GM18517 (cell line): ENCODE results near the gene RBKS.
A peak's percentile ranks its signal among the peaks of the same experiment; 100 is the strongest.

Experiments
- ATAC-seq: cut with Tn5 transposase; IDR thresholded peaks from one replicate; pipeline ENCODE4 v1.9.1; 2021; ENCODE audit warnings: mild to moderate bottlenecking, moderate library complexity; ENCODE audit not compliant: unreplicated experiment

Gene RBKS

DNA sequence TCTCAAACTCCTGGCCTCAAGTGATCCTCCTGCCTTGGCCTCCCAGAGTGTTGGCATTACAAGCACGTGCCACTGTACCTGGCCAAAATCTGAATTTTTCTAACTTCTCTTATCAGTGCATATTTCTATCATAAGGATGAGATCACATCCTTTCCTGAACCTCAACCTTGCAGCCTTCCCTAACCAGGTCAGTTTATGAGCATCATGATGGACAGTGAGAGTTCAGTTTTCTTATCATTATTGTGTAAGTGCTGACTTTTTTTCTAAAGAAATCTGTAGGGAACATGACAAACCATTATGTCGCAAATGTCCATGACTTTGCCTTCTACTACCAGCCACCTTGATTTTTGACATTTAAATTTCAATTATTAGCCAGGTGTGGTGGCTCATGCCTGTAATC, 87.1 kb downstream of the RBKS start:
- ATAC-seq: no peak

DNA sequence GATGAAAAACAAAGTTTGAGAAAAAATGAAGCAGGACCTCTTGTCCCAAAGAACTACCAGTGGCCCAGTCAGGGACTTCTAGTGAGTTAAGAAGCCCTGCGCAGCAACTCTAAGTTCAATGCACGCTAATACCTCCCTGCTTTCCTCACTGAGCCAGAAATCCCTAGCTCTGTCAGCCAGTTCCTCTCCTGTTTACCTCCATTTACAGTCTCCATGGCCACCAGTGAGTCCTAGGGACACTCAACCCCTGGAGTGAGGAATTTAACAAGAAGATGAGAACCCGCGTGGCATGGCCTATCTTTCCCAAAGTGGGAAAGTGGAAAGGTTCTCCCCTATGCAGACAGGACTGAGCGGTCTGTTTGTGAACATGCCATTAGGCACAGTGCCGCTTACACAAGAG, 87.6 kb downstream of the RBKS start:
- ATAC-seq: no peak

DNA sequence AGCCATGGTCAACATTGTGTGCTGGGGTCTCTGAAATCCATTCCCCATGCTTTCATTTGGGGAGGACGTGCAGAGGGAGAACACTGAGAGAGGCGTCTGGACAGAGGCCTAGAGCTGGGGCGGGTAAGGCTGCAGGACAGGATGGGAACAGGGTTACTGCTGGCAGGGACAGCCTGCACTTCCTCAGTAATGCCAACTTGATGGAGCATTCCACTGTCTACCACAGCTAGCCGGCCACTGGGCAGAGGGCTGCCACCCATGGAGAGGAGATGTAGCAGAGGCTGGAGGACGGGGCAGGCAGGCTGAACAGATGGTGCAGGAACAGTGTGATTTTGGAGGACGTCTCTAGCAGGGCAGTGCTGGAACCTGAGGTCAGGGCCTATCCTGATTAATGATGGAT, 89.3 kb downstream of the RBKS start:
- ATAC-seq: no peak

DNA sequence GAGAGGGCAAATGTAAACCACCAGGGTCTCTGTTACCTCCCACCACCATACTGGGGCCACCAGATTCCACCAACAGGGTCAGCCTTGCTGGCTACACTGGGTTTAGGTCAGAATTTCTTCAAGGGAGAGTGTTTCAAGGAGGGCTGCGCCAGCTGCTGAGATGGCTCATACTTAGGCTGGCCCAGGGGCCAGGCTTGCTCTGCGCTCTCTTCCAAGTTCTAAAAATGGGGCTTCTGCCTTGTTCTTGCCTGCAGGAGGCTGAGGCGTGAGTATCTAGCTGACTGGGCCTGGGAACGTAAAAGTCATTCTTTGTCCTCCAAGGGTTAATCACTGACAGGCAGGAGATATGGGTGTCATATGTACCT, 90.6 kb downstream of the RBKS start:
- no peak for ATAC-seq

DNA sequence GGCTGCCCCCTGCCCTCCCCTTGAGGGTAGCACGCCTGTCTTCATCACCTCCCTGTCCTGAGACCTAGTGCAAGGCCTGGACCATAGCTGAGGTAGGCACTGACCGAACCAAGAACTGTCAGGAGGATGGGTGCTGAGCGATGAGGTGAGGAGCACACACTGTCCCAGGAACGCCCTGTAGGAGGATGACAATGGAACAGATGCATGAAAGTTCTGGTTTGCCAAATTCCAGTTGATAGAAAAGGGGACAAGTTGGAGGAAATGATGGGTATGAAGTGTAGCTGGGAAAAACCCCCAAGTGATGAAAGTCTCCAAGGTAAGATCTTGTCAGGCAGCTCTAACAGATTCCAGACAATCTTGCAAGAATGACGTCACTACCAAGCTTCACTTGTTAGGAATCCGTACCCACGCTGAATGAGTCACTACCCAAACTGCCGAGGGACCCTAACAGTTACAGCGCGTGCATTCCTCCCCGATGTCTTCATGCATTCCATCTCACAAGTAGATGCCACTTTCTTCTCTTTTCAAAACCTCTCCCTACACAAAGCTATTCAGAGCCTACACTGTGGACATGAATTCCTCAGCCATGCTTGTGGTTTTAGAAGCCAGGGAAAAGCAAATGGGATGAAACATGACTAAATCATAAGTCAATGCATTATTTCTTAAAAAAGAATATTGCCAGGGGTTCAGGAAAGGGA, 91.1 kb downstream of the RBKS start:
- no peak for ATAC-seq

DNA sequence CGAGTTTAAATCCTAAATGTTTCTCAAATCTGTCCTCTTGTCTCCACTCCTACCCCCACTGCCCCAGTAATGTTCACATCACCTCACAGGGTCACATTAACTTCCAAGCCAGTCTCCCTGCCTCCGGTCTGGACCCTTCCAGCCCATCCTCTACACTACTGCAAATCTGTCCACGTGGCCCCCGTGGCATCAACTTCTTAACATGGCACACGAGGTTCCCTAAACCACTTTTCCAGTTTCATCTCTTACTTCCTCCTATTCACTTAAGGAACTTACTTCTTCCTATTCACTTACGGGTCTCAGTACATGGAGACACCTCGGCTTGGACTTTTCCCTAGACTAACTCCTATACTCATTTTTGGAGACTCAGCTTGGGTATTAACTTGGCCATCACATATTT, 91.7 kb downstream of the RBKS start:
- ATAC-seq: no peak

DNA sequence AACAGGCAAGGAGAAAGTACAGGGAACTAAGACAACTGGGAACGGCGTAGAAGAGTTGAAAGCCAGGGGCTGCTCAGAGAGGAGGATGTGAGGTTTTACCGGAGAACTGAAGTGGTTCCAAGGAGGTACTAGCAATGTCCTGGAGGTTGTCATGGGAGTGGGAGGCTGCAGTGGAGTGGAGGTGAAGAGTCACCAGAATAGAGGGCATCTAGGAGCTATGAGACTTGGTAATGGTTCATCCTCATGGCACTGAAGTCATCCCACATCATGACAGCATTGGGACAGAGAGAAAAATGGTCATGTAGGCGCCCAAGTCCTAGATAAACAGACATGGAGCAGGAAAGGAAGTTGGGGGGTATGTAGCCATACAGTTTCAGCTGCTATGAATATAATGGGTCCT, 92.3 kb downstream of the RBKS start:
- no peak for ATAC-seq

DNA sequence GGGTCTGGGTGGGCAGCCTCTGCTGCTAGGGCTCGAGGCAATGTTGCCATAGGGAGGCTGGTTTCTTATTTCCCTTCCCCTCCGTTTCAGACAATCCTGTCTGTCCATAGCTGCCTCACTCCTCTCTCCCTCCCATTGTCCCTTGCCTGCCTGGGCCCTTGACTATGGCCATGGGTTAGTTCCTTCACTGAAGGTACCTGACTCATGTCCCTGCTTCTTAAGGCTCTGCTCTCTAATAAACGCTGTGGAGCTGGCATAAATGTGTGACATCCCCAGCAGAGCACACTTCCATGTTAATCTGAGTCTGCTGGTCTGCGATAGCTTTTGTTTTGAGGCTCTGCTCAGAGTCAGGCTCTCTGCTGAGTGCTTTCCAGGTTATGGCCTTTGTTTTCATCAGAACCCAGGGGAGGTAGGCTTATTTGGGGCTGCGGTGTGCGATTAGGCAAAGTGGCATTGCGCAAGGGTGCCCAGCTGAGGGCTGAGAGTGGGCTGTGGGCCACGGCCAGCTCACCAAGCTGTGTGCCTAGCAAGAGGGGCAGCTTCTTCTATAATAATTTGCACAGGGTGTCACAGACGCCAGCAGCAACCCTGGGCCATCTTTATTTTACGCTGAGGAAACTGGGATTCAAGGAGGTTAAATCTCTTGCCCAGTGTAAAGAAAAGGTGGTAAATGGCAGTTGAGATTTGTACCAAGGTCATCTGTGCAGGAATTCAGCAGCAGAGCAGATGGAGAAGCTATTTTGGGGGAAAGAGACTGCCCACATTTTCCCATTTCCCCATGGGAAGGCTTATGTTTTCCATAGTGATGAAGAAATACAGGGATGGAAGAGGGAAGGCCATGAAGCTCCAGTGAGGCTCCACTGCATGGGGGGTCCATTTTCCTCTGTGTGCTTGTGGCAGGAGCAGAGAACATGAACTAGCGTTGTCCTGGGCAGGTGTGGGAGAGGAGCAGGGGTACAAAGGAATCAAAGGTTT, 93.1 kb downstream of the RBKS start:
- no peak for ATAC-seq

DNA sequence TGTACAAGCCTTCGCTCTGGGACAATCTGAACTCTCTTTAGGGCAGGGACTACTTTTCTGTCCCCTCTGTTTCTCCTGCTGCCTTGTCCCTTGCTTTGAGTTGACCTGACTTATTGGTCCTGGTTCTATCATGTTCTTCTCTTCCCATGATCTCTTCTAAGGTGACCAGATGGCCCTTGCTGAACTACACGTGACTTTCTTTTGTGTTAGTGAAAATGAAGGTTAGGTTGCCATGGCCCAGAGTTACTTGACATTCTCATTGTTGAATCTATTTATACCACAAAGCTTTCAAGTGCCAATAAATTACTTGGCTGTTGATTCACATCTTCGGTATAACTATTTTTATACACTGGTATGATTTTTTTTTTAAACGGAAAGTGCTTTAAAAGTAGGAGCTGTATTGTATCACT, 94.3 kb downstream of the RBKS start:
- ATAC-seq: no peak

DNA sequence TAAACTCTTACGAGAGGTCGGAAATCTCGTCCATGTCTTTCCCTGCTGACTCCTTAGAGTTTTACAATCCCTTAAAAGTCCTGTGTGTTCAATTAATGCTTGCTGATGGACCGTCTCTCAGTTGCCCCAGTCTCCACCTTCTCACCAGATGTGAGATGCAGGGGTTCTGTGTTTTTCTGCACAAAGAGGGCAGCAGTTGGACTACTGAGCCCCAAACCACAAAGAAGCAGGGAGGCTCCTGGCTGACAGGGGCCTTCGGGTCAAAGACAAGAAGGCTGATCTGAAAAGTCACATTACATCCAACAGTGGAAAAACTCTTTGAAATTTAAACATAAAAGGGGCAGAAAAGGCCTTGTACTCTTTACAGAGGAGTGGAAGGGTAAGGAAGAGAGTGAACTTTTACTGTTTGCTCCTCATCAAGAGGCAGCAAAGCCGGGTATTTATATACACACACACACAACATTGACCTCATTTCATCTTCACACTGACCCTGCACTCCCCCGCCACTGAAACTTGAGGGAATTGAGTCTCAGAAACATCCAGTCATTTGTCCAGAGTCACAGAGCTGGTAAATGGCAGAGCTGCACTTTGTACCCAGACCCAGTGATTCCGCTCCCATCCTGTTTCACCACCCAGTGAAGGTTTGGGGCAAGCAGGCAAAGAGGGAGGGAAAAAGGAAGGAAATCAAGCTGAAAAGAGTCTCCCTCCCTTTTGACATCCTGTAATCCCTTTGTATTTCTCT, 94.9 kb downstream of the RBKS start:
- no peak for ATAC-seq

DNA sequence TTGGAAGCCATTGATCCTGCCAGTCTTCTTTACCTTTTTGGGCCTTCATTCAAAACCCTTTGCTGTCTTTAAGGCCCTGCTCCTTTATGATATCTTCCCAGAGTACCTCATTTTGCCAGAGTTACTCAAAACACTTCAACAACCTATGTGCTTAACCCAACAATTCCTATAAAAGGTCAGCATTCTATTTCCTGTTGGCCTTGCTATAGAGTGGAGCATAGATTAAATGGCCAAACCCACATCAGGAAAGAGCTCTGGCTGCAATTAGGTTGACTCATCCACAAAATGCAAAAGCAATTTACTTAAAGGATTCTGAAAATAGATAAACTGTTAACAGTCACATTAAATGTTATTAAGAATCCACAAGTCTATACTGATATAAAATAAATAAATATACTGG, 97.4 kb downstream of the RBKS start:
- no peak for ATAC-seq

DNA sequence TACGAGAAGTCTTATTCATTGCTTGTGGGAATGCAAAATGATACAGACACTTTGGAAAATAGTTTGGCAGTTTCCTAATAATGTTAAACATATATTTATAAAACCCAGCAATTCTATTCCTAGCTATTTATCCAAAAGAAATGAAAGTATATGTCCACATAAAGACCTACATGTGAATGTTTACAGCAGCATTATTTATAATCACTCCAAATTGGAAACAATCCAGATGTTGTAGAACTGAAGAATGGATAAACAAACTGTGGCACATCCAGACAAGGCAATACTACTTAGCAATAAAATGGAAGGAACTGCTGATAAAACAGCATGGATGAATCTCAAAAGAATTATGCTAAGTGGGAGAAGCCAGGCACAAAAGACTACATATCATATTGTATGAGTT, 99.4 kb downstream of the RBKS start:
- ATAC-seq: no peak

DNA sequence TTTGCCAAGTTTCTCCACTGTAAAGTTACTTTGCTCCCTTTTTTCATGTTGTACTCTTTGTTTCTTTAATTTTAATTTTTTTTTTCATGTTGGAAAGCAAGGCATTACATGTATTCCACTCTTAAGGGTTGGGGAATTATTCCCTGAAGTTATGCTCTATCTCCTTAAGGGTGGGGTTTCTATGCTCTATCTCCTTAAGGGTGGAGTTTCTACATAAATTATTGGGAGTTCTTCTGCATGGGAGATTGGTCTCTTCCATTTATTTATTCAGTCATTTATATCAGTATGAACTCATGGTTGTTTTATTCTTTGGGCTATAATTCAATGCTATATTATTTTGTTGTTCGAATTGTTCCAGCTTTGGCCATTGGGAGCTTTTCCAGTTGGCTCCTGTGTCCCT, 107.5 kb downstream of the RBKS start:
- ATAC-seq: no peak

DNA sequence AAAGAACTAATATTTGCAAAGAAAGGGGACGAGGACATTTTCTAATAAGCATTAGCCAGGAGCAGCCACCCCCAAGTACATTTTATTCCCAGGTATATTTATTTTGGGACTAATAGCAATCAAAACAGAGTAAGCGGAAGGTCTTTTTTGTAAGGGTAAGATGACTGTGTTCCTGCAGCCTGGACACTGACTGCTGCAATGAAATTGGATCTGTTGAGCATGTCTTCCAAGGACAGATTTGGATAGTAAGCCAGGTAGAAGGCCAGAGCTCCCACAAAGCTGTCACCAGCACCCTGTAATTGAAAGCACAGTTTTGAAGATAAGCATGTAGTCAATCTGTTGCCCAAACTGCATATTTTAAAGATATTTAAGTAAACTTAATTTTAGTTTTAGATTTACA, 108.7 kb downstream of the RBKS start:
- ATAC-seq: no peak

DNA sequence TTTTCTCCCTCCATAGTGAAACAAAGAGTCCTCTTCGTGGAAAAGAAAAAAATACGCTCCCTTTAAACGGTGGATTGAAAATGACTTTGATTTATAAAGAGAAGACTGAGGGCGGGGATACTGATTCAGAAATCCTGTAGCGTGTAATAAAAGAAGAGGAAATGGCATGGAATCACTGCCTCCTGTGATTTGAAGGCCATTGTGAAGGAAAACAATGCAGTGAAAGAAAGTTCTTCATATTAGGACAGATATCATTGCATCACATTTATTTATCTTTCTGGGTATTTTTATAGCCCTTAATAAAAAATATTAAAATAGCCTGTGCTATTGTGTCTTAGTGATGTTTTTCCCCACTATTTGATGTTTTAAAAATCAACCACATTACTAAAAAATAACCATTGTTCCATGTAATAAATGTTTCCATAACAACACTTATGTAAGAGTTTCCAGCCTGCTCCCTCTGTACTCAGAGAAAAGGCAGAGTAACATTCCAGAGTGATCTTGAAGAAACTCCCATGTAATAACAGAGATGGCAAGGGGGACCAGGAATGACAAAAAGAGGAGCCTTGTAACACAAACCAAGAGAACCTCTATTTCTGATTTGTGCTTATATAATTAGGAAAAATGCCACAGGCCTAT, 110.7 kb downstream of the RBKS start:
- no peak for ATAC-seq

DNA sequence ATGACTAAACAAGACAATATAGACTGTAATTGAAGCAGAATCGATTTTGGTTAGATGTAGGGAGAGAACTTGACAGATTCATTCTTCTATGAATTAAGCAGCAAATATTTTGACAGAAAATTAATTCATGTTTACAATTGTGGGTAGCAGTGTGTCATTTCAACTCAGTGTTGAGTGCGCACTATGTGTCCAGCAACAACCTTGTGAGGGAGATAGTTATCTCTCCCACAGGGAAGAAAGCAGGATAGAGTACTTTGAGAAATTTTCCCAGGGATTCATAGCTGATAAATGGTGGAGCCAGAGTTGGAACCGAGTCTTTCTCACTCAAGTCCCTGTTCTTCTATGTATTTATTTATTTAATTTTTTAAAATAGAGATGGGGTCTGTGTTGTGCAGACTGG, 113.5 kb downstream of the RBKS start:
- no peak for ATAC-seq

DNA sequence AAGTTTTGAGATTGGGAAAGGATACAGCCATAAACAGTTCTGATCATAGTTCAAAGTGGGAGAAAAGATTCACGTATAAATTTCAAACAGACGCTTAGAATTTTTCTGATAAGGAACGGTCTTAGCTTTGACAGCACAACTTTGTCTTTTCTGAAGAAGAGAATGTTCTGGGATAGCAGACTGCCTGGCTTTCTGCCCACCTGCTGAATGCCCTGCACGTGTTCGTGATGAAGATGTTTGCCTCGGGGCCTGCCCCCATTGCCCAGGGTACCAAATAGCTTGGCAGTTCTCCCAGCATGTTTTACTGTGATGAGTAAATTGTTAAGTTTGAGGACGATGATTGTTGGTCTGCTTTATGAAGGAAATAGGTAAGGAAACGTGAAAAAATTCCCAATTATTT, 114.1 kb downstream of the RBKS start:
- no peak for ATAC-seq

DNA sequence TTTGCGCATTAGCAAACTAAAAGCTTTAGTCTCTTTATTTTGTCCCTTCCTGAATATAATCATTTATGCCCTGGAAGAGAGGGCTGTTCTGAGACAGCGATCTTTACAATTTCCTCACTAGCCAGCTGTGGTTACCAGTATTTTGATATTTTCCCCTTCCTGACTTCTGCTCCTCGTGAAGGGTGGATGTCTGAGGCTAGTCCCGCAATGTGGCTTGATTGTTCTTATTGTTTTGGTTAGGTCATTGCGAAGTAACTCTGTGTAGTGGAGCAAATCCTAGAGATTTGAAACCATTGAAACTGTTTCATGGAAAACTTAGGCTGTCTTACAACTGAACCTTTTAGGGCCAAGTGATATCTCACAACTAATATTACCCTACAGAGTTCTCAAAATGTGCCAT, 116.2 kb downstream of the RBKS start:
- no peak for ATAC-seq

DNA sequence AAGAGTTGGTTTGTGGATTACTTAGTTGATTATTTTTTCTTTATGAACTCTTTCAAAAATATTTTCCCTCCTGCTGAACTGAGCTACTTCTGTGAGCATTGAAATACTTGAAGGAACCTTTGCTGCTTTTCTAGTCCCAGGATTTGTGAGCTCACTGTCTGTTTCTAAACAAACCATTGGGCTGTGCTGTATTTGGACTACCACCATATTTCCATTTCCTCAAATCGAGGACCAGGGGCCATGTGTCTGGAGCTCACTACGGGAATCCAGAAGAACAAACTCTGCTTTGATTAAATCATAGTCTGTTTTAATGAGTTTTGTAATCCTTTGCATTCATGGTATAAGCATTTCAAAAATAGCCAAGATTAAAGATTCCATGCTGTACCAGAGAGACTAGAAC, 117.4 kb downstream of the RBKS start:
- no peak for ATAC-seq

DNA sequence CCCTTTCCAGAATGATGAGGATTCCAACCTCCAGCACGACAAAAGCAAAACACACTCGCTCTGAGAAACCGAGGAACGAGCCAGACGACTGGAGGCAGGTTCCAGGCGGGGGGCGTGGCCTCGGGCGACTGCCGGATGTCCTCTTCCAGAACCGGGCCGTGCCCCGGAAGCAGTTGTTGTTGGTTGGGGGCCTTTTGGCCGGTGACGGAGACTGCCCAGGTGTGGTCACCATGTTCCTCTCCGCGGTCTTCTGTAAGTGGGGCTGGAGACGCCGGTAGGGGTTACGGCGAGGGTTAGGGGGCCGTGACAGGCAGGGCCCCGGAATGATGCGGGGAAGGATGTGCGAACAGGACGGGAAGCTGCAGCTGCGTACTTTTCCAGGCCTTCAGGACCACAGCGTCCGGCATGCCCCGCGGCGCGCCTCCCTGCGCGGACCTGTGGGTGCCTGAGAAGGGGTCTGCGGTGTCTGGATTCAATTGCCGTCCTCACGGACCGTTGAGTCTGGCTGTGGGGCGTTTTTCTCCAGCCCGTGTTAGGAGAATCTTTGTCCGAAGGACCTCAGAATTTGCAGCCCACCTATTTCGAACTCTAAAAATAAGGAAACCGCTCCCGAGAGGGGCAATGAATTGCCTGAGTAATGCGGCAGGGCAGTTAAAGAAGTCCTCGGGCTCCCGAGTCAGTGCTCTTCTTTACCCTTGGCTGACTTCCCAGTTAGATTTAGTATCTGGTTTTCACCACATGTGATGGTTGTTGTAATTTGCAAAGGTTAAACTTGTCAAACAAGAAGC, 118.4 kb downstream of the RBKS start, which contains the start of gene MRPL33:
MRPL33 (plus strand) TSS at position 172 of the 788 bp plus-strand sequence; CDS start at position 231, 59 bp downstream.
- peak; percentile 97 for ATAC-seq
